Measurements from ENCODE around the gene KIRREL3. TPM values are rescaled to one million over a fixed set of nuclear protein-coding genes. Genes with fewer than 3 reads are reported as not detected.

Gene KIRREL3
- total and polyA plus RNA-seq, 10 donors = 0.50 to 5.4 (median 2.0) TPM

- intact Hi-C loops (cut with DNase I; ENCODE audit: low total_unique reads) = no loop called here
- Histone ChIP-seq H3K4me3 (no peak overlapping the region), H3K4me1 (peaks cover 0 to 4% (median 0%) of the 10 kb centered on the region in 6 donors), H3K27ac (no peak overlapping the region), H3K36me3 (no peaks in the 10 kb centered on the region), H3K27me3 (replicated peaks in 1 of 7) (no peaks in the 10 kb centered on the region), H3K9me3 (no peaks in the 10 kb centered on the region)
- 86 to 93% (median 88%) methylated on average over 12 of the region's 12 CpGs for WGBS, 5 donors
- DNase-seq = peak; percentile 47
- TF ChIP-seq CTCF (IDR thresholded peaks at IDR 0.05 in 8 of 11, conservative IDR thresholded peaks at IDR 0.05 in 3 of 11) (no peak), POLR2AphosphoS5 (IDR thresholded peaks at IDR 0.05) (no peak), POLR2A (IDR thresholded peaks at IDR 0.05) (no peak)
Observed at GRCh38 chr11:126485986-126486635, 514.5 kb downstream of the KIRREL3 start.

GRCh38 chr11:126485021-126485792 is 515.4 kb downstream of the KIRREL3 start:
- 50 to 64% (median 55%) methylated on average over 9 to 10 of the region's 10 CpGs for WGBS, 5 donors
- no peak overlapping the region for H3K27ac ChIP-seq

GRCh38 chr11:126484266-126484665 is 516.3 kb downstream of the KIRREL3 start:
- WGBS, 5 donors = 69 to 92% (median 72%) methylated on average over 2 of the region's 2 CpGs
- no peak overlapping the region for H3K4me3 ChIP-seq
- H3K9me3 ChIP-seq = no peaks in the 10 kb centered on the region
- intact Hi-C loops (cut with DNase I; ENCODE audit: low total_unique reads) = loop anchor here (5.0 kb wide), 2 partner anchors 47 to 177 kb away; no protein-coding TSS in a partner anchor
- no peak for DNase-seq
- H3K36me3 ChIP-seq = no peaks in the 10 kb centered on the region
- TF ChIP-seq POLR2A (IDR thresholded peaks at IDR 0.05) (no peak), POLR2AphosphoS5 (IDR thresholded peaks at IDR 0.05) (no peak), CTCF (IDR thresholded peaks at IDR 0.05 in 8 of 11, conservative IDR thresholded peaks at IDR 0.05 in 3 of 11) (no peak)
- H3K4me1 ChIP-seq = peaks cover 0 to 18% (median 9%) of the 10 kb centered on the region in 6 donors
- H3K27ac ChIP-seq = no peak overlapping the region
- no peaks in the 10 kb centered on the region for H3K27me3 ChIP-seq (replicated peaks in 1 of 7)

More at GRCh38 chr11:126485021-126485792, 515.4 kb downstream of the KIRREL3 start:
- H3K9me3 ChIP-seq = no peaks in the 10 kb centered on the region
- DNase-seq = peak; percentile 52
- TF ChIP-seq POLR2A (IDR thresholded peaks at IDR 0.05) = no peak
- no peak for TF ChIP-seq POLR2AphosphoS5 (IDR thresholded peaks at IDR 0.05)
- no peak for TF ChIP-seq CTCF (IDR thresholded peaks at IDR 0.05 in 8 of 11, conservative IDR thresholded peaks at IDR 0.05 in 3 of 11)
- H3K27me3 ChIP-seq (replicated peaks in 1 of 7) = no peaks in the 10 kb centered on the region
- no peaks in the 10 kb centered on the region for H3K36me3 ChIP-seq
- no peak overlapping the region for H3K4me3 ChIP-seq
- H3K4me1 ChIP-seq = peaks cover 0 to 13% (median 8%) of the 10 kb centered on the region in 6 donors
- intact Hi-C loops (cut with DNase I; ENCODE audit: low total_unique reads) = no loop called here
